CD4-positive, alpha-beta T cell treated with Interleukin-4 for 1 hour (primary cell): Measurements from ENCODE around the gene ALDH1A1.

Experiments
- DNase-seq, 2 donors: peaks; one replicate each; pipeline ENCODE4 v3.0.0-alpha.2; 2020 to 2022

Gene ALDH1A1

GRCh38 chr9:72979405-72980100, 26.7 kb upstream of the ALDH1A1 start:
- DNase-seq = no peak

GRCh38 chr9:72978744-72979143, 25.9 kb upstream of the ALDH1A1 start:
- no peak for DNase-seq

GRCh38 chr9:72977670-72978069, 24.8 kb upstream of the ALDH1A1 start:
- no peak for DNase-seq

GRCh38 chr9:72974501-72974900, 21.6 kb upstream of the ALDH1A1 start:
- DNase-seq = no peak

- no peak for DNase-seq
These were observed 19.8 kb upstream of the ALDH1A1 start for GRCh38 chr9:72972636-72973035.

GRCh38 chr9:72971411-72971810, 18.6 kb upstream of the ALDH1A1 start:
- DNase-seq = no peak

- DNase-seq = no peak
These were observed 7.6 kb upstream of the ALDH1A1 start for GRCh38 chr9:72960446-72960845.

- DNase-seq = no peak
These were observed 5.8 kb upstream of the ALDH1A1 start for GRCh38 chr9:72958485-72959281.

GRCh38 chr9:72955571-72955970, 2.7 kb upstream of the ALDH1A1 start:
- DNase-seq = no peak

GRCh38 chr9:72955126-72955455, 2.2 kb upstream of the ALDH1A1 start:
- DNase-seq = no peak

GRCh38 chr9:72954431-72955125, 1.7 kb upstream of the ALDH1A1 start:
- no peak for DNase-seq

- no peak for DNase-seq
These were observed 517 bp downstream of the ALDH1A1 start for GRCh38 chr9:72952381-72952690.

GRCh38 chr9:72951520-72952380, 1.1 kb downstream of the ALDH1A1 start:
- DNase-seq = peak in 1 of 2 donors; percentile 2

GRCh38 chr9:72950875-72951442, 1.9 kb downstream of the ALDH1A1 start:
- DNase-seq = no peak

GRCh38 chr9:72949918-72950325, 2.9 kb downstream of the ALDH1A1 start:
- no peak for DNase-seq

GRCh38 chr9:72949244-72949582, 3.6 kb downstream of the ALDH1A1 start:
- no peak for DNase-seq

- DNase-seq = no peak
These were observed 4.1 kb downstream of the ALDH1A1 start for GRCh38 chr9:72948575-72949243.

- DNase-seq = no peak
These were observed 4.8 kb downstream of the ALDH1A1 start for GRCh38 chr9:72947984-72948465.

GRCh38 chr9:72946821-72947220, 6.0 kb downstream of the ALDH1A1 start:
- DNase-seq = no peak

GRCh38 chr9:72946318-72946717, 6.5 kb downstream of the ALDH1A1 start:
- no peak for DNase-seq

GRCh38 chr9:72945391-72945790, 7.5 kb downstream of the ALDH1A1 start:
- no peak for DNase-seq

GRCh38 chr9:72943844-72944462, 8.9 kb downstream of the ALDH1A1 start:
- no peak for DNase-seq
